ENCODE results near the gene CNTN5. TPM values are rescaled to one million over a fixed set of nuclear protein-coding genes. Genes with fewer than 3 reads are reported as not detected.

Gene CNTN5
- total RNA-seq, 1 donor from 2014 or later: not detected

- peak; percentile 97 for ATAC-seq
- intact Hi-C loops (cut with micrococcal nuclease): no loop called here
- DNase-seq: peak; percentile 57
Measured at GRCh38 chr11:99352642-99353041, 331.9 kb downstream of the CNTN5 start.

GRCh38 chr11:99366546-99366945 lies 345.8 kb downstream of the CNTN5 start:
- no peak for DNase-seq
- intact Hi-C loops (cut with micrococcal nuclease): no loop called here
- no peak for ATAC-seq

GRCh38 chr11:99368583-99368982 lies 347.8 kb downstream of the CNTN5 start:
- intact Hi-C loops (cut with micrococcal nuclease): no loop called here
- DNase-seq (no peak), ATAC-seq (no peak)

- ATAC-seq (peak; percentile 99), DNase-seq (peak; percentile 68)
- intact Hi-C loops (cut with micrococcal nuclease): no loop called here
Measured at GRCh38 chr11:99370549-99371216, 349.9 kb downstream of the CNTN5 start.

GRCh38 chr11:99371257-99371656 lies 350.5 kb downstream of the CNTN5 start:
- DNase-seq (no peak), ATAC-seq (no peak)
- intact Hi-C loops (cut with micrococcal nuclease): no loop called here

GRCh38 chr11:99376463-99376862 lies 355.7 kb downstream of the CNTN5 start:
- ATAC-seq (no peak), DNase-seq (no peak)
- intact Hi-C loops (cut with micrococcal nuclease): no loop called here

- ATAC-seq: no peak
Measured at GRCh38 chr11:99383648-99384245, 363.0 kb downstream of the CNTN5 start.

GRCh38 chr11:99391245-99391644 lies 370.5 kb downstream of the CNTN5 start:
- ATAC-seq (no peak), DNase-seq (no peak)
- intact Hi-C loops (cut with micrococcal nuclease): no loop called here

More at GRCh38 chr11:99383648-99384245, 363.0 kb downstream of the CNTN5 start:
- intact Hi-C loops (cut with micrococcal nuclease): no loop called here
- no peak for DNase-seq

GRCh38 chr11:99406345-99406744 lies 385.6 kb downstream of the CNTN5 start:
- intact Hi-C loops (cut with micrococcal nuclease): no loop called here
- DNase-seq (no peak), ATAC-seq (no peak)

GRCh38 chr11:99410636-99411035 lies 389.9 kb downstream of the CNTN5 start:
- DNase-seq (no peak), ATAC-seq (peak; percentile 20)
- intact Hi-C loops (cut with micrococcal nuclease): no loop called here

- intact Hi-C loops (cut with micrococcal nuclease): no loop called here
- no peak for DNase-seq
- ATAC-seq: no peak
Measured at GRCh38 chr11:99418927-99419720, 398.4 kb downstream of the CNTN5 start.

- no peak for ATAC-seq
- intact Hi-C loops (cut with micrococcal nuclease): loop anchor here (5.0 kb wide), 1 partner anchor 1788 kb away; no protein-coding TSS in a partner anchor
Measured at GRCh38 chr11:99419991-99420390, 399.2 kb downstream of the CNTN5 start.

GRCh38 chr11:99422581-99423427 lies 402.1 kb downstream of the CNTN5 start:
- DNase-seq (no peak), ATAC-seq (no peak)
- intact Hi-C loops (cut with micrococcal nuclease): loop anchor here (5.0 kb wide), 1 partner anchor 1791 kb away; no protein-coding TSS in a partner anchor

More at GRCh38 chr11:99419991-99420390, 399.2 kb downstream of the CNTN5 start:
- no peak for DNase-seq

- intact Hi-C loops (cut with micrococcal nuclease): loop anchor here (5.0 kb wide), 1 partner anchor 1791 kb away; no protein-coding TSS in a partner anchor
- ATAC-seq (peak; percentile 28), DNase-seq (no peak)
Measured at GRCh38 chr11:99423428-99423983, 402.8 kb downstream of the CNTN5 start.

GRCh38 chr11:99424313-99425084 lies 403.8 kb downstream of the CNTN5 start:
- ATAC-seq: peak; percentile 100
- intact Hi-C loops (cut with micrococcal nuclease): loop anchor here (5.0 kb wide), 1 partner anchor 1792 kb away; no protein-coding TSS in a partner anchor

GRCh38 chr11:99425596-99425995 lies 404.8 kb downstream of the CNTN5 start:
- intact Hi-C loops (cut with micrococcal nuclease): no loop called here
- no peak for ATAC-seq
- DNase-seq: no peak

More at GRCh38 chr11:99424313-99425084, 403.8 kb downstream of the CNTN5 start:
- peak; percentile 85 for DNase-seq

GRCh38 chr11:99432677-99433076 lies 411.9 kb downstream of the CNTN5 start:
- DNase-seq (no peak), ATAC-seq (no peak)
- intact Hi-C loops (cut with micrococcal nuclease): no loop called here

- intact Hi-C loops (cut with micrococcal nuclease): no loop called here
- DNase-seq (no peak), ATAC-seq (no peak)
Measured at GRCh38 chr11:99443276-99443675, 422.5 kb downstream of the CNTN5 start.

Measured in left ventricle myocardium superior (tissue), 1 donor.